Measurements from ENCODE around the gene CAST.
A peak's percentile ranks its signal among the peaks of the same experiment; 100 is the strongest.

GRCh38 chr5:96662725-96663518, 746 bp downstream of the CAST start:
- peak in 3 of 4 donors; percentile 53 to 92 (median 75) for TF ChIP-seq POLR2A (IDR thresholded peaks at IDR 0.05)
- TF ChIP-seq, protein P1, sequence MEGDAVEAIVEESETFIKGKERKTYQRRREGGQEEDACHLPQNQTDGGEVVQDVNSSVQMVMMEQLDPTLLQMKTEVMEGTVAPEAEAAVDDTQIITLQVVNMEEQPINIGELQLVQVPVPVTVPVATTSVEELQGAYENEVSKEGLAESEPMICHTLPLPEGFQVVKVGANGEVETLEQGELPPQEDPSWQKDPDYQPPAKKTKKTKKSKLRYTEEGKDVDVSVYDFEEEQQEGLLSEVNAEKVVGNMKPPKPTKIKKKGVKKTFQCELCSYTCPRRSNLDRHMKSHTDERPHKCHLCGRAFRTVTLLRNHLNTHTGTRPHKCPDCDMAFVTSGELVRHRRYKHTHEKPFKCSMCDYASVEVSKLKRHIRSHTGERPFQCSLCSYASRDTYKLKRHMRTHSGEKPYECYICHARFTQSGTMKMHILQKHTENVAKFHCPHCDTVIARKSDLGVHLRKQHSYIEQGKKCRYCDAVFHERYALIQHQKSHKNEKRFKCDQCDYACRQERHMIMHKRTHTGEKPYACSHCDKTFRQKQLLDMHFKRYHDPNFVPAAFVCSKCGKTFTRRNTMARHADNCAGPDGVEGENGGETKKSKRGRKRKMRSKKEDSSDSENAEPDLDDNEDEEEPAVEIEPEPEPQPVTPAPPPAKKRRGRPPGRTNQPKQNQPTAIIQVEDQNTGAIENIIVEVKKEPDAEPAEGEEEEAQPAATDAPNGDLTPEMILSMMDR (IDR thresholded peaks at IDR 0.05) = peak in 2 of 6 experiments; percentile 4 to 7

Measured in esophagus squamous epithelium (tissue), 4 donors.